DMS153 treated with DMSO at 0.1 percent for 48 hours (cell line): Measurements from ENCODE around the gene FBXO21.
"Not testable (repeated sequence)": the region's sequence is repeated elsewhere in the genome, so short reads cannot be mapped to it uniquely, and the experiment has no call there.

Source experiments
- DNase-seq: peaks from one replicate; lab custom pipeline; 2025; ENCODE audit not compliant: unreplicated experiment; lab: John Stamatoyannopoulos, UW

FBXO21 gene

GRCh38 chr12:117111821-117112595 lies 78.3 kb downstream of the FBXO21 start:
- DNase-seq: peak; percentile 59

GRCh38 chr12:117111386-117111785 lies 78.9 kb downstream of the FBXO21 start:
- no peak for DNase-seq

- no peak for DNase-seq
These were observed 80.2 kb downstream of the FBXO21 start for GRCh38 chr12:117109943-117110635.

- DNase-seq: peak; percentile 19
These were observed 84.4 kb downstream of the FBXO21 start for GRCh38 chr12:117105902-117106301.

GRCh38 chr12:117104003-117104402 lies 86.3 kb downstream of the FBXO21 start:
- DNase-seq: not testable (repeated sequence)

GRCh38 chr12:117102800-117103181 lies 87.5 kb downstream of the FBXO21 start:
- DNase-seq: no peak

- DNase-seq: no peak
These were observed 88.1 kb downstream of the FBXO21 start for GRCh38 chr12:117101953-117102799.

GRCh38 chr12:117100851-117101673 lies 89.2 kb downstream of the FBXO21 start:
- DNase-seq: no peak

- DNase-seq: no peak
These were observed 90.0 kb downstream of the FBXO21 start for GRCh38 chr12:117100251-117100650.

GRCh38 chr12:117098361-117099217 lies 91.7 kb downstream of the FBXO21 start:
- DNase-seq: no peak

- no peak for DNase-seq
These were observed 92.3 kb downstream of the FBXO21 start for GRCh38 chr12:117098024-117098360.

GRCh38 chr12:117097159-117097558 lies 93.1 kb downstream of the FBXO21 start:
- DNase-seq: no peak

GRCh38 chr12:117096501-117097042 lies 93.7 kb downstream of the FBXO21 start:
- DNase-seq: no peak

GRCh38 chr12:117095191-117095590 lies 95.1 kb downstream of the FBXO21 start:
- not testable (repeated sequence) for DNase-seq

- no peak for DNase-seq
These were observed 96.2 kb downstream of the FBXO21 start for GRCh38 chr12:117093918-117094630.

GRCh38 chr12:117093431-117093830 lies 96.8 kb downstream of the FBXO21 start:
- DNase-seq: no peak

GRCh38 chr12:117092886-117093285 lies 97.4 kb downstream of the FBXO21 start:
- DNase-seq: no peak

- DNase-seq: no peak
These were observed 97.8 kb downstream of the FBXO21 start for GRCh38 chr12:117092511-117092780.
